ENCODE measurements around the gene RBM42.
"Not testable (repeated sequence)": the region's sequence is repeated elsewhere in the genome, so short reads cannot be mapped to it uniquely, and the experiment has no call there.

The RBM42 gene, protein sequence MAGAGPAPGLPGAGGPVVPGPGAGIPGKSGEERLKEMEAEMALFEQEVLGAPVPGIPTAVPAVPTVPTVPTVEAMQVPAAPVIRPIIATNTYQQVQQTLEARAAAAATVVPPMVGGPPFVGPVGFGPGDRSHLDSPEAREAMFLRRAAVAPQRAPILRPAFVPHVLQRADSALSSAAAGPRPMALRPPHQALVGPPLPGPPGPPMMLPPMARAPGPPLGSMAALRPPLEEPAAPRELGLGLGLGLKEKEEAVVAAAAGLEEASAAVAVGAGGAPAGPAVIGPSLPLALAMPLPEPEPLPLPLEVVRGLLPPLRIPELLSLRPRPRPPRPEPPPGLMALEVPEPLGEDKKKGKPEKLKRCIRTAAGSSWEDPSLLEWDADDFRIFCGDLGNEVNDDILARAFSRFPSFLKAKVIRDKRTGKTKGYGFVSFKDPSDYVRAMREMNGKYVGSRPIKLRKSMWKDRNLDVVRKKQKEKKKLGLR

DNA sequence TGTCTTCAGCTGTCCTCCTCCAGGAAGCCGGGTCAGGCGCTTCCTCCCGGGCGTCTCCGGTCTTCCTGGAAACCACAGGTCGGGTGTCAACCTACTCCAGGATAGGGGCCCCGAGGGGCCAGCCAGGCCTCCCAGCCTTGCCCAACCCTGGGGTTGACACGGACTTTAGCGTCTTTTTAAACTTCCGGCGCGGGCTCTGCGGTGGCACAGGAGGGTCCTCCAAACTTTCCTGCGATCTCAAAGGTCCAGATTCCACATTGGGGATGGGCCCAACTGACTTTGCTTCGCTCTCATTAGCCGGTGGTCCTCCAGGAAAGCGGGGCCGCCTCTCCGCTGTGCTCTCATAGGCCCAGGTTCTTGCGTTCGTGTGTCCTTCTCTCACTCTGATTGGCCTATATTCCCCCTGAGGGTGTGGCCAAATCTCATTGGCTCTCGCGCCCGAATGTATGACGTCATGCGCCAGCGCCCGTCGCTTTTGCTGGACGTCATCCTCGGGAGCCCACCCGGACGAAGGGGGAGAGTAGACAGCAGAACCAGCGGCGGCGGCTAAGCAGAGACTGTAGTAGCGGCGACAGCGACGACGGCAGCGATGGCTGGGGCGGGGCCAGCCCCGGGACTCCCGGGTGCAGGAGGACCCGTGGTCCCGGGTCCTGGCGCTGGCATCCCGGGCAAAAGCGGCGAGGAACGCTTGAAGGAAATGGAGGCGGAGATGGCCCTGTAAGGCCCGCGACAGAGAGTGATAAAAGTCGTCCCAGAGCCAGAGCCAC is at the start of gene RBM42:
TSS of gene RBM42 (plus strand) at position 472 of the 767 bp plus-strand sequence. CDS start at position 590, 118 bp downstream.
- DNase-seq (peak; percentile 98), ATAC-seq (peak; percentile 100)

DNA sequence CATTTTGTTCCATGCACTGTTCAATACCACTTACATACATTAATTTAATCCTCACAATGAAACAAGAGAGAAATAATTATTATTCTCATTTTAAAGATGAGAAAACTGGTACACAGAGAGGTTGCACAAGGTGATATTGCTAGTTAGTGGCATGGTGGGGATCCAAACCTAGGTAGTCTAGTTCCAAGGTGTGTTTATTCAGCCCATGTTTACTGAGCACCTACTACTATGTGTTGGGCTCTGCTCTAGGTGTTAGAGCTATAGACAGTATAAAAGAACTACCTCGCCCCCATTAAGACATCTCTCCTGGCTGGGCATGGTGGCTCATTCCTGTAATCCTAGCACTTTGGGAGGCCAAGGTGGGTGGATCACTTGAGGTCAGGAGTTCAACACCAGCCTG is 46.1 kb upstream of the RBM42 start:
- ATAC-seq (no peak), DNase-seq (no peak)

DNA sequence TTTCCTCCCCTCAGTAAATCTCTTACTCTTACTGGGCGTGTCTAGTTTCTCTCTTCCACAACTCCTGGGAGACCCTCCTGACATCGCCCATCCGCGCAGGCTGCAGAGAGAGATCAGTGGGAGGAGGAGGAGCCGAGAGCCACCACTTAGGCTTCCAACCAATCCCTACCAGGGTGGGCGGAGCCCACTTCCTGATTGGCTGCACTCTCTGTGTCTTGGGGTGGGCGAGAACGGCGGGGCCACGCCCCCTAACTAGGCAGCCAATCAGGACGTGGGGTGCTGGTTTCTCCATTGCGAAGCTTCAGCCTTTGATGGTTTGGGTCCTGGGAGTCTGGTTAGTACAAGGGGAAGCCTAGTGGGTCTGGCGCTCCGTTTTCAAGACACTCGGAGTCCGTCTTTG is 43.0 kb upstream of the RBM42 start, which contains the start of gene PMIS2:
TSS of gene PMIS2 (plus strand) at position 326 of the 400 bp plus-strand sequence. CDS start 87 bp downstream, outside the sequence.
- ATAC-seq: no peak

DNA sequence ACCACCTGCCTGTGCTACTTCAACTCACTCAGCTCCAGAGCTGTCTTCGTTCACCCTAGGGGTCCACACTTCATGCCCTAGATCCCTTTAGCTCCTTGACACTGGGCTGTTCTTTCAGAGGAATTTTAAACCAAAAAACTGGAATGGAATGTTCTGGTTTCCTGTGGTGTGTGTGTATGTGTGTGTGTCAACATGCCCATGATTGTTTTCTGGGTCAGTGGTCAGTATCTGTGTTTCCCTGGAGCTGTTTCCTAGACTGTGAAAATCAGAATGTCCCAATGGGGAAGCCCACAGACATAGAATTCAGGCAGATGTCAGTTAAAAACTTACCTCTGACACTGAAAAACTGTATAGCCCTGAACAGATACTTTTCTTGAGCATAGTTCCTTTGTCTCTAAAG is 41.5 kb upstream of the RBM42 start:
- no peak for DNase-seq
- no peak for ATAC-seq

More for the DNA sequence above, 43.0 kb upstream of the RBM42 start, which contains the start of gene PMIS2:
- DNase-seq: peak; percentile 28

DNA sequence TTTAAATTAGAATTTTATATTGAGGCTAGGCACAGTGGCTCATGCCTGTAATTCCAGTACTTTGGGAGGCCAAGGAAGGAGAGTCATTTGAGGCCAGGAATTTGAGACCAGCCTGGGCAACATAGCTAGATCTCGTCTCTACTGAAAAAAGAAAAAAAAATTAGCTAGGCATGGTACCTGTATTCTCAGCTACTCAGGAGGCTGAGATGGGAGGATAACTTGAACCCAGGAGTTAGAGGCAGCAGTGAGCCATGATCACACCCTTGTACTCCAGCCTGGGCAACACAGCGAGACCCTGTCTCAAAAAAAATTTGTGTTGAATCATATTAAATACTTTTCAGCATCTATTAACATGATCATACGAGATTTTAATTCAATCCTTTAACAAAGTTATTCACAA is 38.0 kb upstream of the RBM42 start:
- ATAC-seq: no peak
- DNase-seq: no peak

DNA sequence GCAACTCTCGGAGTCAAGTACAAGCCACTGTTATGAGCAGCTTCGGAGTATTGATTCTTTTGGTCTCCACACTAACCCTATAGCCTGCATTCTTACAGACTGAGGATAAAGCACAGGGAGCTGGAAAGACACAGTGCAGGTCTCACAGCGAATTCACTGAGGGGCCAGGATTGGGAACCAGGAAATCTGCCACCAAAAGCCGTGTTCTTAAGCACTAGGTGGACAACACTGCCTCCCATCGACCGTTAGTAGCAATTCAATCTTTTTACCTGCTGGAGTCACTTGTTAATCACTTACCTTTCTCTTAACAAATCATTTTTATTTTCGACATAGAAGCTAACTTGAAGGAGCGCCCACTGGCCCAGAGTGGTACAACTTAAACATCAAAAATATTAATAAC is 36.6 kb upstream of the RBM42 start:
- ATAC-seq (no peak), DNase-seq (no peak)

DNA sequence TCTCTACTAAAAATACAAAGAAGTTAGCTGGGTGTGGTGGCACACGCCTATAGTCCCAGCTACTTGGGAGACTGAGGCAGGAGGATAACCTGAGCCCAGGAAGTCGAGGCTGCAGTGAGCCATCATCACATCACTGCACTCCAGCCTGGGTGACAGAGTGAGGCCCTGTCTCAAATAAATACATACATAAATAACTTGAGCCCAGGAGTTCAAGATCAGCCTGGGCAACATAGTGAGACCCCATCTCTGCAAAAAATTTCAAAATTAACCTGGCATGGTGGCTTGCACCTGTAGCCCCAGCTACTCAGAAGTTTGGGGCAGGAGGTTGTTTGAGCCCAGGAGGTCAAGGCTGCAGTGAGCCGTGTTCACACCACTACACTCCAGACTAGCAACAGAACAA is 33.8 kb upstream of the RBM42 start:
- not testable (repeated sequence) for DNase-seq, ATAC-seq

DNA sequence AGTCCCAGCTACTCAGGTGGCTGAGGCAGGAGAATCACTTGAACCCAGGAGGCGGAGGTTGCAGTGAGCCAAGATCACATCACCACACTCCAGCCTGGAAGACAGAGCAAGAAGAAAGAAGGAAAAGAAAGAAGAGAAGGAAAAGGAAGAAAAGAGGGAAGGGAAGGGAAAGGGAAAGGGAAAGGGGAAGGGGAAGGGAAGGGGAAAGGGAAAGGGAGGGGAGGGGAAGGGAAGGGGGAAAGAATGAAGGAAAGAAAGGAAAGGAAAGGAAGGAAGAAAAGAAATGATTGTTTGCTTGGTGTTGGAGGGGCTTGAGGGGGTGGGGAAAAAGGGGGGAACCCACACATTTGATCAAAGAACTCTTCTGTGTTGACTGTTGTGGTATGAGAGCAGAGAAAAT is 32.9 kb upstream of the RBM42 start:
- no peak for DNase-seq
- no peak for ATAC-seq

DNA sequence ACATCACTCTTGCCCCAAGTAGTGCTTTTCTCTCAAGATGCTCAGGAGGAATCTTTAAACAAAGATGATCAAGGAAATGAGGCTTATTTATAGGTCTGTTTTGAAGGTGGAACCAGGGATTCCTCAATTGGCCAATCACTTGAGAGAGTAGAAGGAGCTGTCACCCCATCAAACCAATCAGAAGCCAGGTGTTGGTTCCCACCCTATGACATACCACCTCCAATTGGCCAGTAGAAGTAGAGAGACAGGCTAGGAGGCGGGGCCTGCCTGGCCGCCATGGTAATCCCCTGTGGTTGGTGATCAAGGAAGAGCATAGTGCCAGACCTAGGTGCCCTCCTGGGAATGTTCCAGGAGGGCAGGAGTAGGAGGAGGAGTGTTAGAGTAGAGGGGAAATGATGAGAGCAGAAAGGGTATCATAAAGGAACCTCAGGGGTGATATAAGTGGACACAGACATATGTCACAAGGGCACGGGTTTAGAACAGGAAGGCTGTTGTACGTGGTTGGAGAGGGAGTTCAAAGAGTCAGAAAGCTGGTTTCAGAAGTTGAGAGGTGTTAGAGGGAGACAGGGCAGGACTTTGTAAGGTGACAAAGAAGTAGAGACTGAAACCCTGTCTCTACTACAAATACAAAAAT is 32.4 kb upstream of the RBM42 start:
- DNase-seq (peak; percentile 27), ATAC-seq (peak; percentile 71)

DNA sequence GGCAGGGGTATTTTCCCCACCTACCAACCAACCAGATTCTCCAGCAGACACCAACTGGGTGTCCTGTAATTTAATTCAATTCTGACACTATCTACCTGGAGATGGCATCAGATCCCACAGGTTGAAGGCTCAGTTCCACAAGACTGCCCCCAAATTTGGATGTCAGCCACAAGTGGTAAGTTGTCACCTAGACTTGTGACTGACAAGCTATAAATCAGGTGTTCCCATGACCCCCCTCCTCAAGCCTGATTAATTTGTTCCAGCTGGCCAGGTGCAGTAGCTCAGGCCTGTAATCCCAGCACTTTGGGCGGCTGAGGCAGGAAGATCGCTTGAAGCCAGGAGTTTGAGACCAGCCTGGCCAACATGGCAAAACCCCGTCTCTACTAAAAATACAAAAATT is 26.9 kb upstream of the RBM42 start:
- DNase-seq (no peak), ATAC-seq (no peak)

DNA sequence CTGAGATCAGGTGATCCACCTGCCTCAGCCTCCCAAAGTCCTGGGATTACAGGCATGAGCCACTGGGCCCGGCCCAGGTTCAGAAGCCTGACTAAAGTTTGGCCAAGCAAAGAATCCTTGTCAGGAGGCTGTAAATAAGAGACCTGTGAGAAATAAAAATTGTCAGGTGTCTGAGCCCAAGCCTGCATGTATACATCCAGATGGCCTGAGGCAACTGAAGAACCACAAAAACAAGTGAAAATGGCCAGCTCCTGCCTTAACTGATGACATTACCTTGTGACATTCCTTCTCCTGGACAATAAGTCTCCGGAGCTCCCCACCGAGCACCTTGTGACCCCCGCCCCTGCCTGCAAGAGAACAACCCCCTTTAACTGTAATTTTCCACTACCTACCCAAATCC is 24.4 kb upstream of the RBM42 start:
- not testable (repeated sequence) for ATAC-seq

DNA sequence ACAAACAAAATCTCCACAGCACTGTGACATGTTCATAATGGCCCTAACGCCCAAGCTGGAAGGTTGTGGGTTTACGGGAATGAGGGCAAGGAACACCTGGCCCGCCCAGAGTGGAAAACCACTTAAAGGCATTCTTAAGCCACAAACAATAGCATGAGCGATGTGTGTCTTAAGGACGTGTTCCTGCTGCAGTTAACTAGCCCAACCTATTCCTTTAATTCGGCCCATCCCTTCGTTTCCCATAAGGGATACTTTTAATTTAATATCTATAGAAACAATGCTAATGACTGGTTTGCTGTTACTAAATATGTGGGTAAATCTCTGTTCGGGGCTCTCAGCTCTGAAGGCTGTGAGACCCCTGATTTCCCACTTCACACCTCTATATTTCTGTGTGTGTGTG is 21.7 kb upstream of the RBM42 start:
- DNase-seq, ATAC-seq: not testable (repeated sequence)

More for the DNA sequence above, 24.4 kb upstream of the RBM42 start:
- DNase-seq: not testable (repeated sequence)

DNA sequence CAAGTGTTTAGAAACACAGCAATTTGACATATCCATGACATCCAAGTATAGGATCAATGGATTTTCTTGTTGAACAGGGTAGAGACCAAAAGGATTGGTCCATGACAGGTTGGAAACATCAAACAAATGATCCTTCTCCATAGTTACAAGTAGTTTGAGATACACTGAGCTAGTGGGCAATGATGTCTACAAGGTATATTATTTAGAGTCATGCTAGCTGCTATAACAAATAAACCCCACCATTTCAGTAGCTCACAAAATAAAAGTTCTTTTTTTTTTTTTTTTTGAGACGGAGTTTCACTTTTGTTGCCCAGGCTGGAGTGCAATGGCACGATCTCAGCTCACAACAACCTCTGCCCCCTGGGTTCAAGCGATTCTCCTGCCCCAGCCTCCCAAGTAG is 21.2 kb upstream of the RBM42 start:
- ATAC-seq (no peak), DNase-seq (no peak)

DNA sequence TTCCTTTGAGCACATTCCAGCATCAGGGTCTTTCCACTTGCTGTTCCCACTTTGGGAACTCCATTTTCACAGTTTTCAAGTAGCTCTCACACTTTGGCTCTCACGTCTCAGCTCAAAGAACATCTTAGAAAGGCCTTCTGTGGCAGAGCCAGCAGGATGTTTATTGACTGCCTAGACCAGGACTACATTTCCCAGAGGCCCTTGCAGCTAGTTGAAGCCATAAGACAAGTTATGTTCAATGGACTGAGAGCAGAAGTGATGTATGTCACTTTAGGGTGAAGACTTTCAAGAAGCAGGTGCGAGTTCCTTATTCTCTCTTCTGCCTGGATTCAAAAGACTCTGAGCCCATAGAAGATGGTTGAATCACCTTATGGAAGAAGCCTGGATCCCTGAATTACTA is 20.6 kb upstream of the RBM42 start:
- no peak for DNase-seq
- no peak for ATAC-seq

DNA sequence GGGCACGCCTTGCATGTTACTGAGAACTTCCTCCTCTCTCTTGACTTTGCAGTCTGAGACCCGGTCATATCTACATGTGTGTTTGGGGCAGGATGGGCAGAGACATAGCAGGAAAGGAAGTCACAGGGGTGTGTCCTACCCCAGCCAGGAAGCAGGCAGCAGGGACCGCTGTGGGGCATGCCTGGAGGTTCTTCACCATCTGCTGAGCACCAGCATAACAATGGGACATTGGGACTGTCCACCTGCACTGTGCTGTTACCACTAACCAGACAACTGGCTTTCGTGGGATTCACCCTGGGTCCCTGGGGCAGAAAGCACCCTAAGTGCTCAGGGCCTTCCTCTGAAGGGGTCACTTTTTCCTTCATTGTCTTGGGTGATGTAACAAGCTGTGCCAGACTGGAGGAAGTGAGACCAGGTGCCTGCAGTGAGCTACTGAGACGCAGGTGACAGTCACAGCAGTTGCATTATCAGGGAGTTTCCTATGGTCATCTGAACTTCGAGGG is 18.9 kb upstream of the RBM42 start:
- DNase-seq (no peak), ATAC-seq (no peak)

DNA sequence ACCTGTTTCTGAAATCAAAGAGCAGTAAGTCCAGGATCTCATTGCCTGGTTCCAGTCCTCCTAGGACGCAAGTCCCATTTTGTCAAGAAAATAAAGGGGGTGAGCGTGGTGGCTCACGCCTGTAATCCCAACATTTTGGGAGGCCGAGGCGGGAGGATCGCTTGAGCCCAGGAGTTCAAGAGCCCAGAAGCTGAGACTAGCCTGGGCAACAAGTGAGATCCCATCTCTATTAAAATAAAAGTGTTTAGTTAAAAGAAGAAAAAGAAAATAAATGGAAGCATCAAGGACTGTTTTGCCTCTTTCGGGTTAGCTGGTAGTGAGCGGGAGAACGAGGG is 16.6 kb upstream of the RBM42 start:
- ATAC-seq (no peak), DNase-seq (no peak)

DNA sequence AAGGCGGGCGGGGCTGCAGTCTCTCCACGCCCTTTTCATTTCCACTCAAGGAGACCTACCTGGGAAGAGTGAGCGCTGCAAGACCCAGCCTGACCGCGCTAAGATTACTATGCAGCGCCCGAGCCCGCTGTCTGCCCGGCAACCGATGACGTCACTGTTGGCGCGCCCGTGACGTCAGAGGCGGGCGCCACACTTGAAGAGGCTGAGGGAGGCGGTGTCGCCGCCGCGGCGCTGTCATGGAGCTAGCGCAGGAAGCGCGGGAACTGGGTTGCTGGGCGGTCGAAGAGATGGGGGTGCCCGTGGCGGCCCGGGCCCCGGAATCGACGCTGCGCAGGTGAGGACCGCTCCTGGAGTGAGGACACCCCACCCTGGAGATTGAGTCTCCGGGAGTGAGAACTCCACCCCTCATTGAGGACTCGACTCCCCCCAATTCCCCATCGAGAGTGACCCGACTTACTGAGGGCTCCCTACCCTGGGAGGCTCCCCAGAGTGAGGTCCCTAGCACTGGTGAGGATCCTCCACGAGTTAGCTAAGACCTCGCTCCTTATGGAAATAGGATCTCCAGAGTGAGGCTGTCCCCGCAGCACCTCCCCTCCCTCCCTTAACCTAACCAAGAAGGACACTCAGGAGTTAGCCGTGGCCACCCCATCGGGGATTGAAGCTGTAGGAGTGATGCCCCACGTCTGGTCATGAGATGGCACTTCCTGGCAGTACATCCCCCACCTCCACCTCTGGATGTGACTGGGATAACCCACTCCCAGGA is 16.1 kb upstream of the RBM42 start, which contains the start of gene HAUS5:
TSS of gene HAUS5 (plus strand) at position 177 of the 763 bp plus-strand sequence. CDS start at position 237, 60 bp downstream.
- DNase-seq (peak; percentile 96), ATAC-seq (peak; percentile 93)

DNA sequence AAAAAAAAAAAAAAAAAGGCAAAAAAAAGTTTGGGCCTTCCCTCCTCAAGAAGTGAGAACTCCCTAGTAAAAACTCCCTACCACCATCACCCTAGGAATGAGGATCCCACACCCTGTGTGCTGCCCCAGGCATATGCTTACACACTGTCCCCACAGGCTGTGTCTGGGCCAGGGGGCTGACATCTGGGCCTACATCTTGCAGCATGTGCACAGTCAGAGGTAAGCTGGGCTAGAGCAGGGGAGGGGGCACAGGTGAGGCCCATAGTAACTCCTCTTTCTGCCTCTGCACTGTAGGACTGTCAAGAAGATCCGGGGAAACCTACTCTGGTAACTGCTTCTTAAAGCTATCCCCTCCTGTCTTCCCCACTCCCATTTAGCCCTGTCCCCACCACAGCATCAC is 15.3 kb upstream of the RBM42 start:
- ATAC-seq (no peak), DNase-seq (no peak)

DNA sequence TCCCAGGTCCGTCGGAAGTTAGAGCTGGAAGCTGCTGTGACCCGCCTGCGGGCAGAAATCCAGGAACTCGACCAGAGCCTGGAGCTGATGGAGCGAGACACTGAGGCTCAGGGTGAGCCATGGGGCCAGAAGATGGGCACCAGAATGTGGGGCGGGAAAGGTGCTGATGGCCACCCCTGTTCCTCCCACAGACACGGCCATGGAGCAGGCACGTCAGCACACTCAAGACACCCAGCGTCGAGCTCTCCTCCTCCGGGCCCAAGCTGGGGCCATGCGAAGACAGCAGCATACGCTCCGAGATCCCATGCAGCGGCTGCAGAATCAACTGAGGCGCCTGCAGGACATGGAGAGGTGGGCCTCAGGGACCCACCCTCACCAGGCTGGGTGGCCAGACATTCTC is 13.8 kb upstream of the RBM42 start:
- ATAC-seq (no peak), DNase-seq (no peak)

DNA sequence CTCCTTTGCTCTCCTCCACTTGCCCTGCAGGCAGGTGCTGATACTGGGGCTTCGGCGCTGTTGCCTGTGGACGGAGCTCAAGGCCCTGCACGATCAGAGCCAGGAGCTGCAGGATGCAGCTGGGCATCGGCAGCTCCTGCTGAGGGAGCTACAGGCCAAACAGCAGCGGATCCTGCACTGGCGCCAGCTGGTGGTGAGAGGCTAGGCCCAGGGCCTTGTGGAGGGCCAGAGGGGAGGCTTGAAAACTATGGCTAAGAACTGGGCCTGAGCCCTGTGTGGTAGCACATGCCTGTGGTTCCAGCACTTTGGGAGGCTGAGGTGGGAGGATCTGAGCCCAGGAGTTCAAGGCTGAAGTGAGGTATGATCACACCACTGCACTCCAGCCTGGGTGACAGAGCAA is 10.0 kb upstream of the RBM42 start:
- DNase-seq (no peak), ATAC-seq (no peak)

DNA sequence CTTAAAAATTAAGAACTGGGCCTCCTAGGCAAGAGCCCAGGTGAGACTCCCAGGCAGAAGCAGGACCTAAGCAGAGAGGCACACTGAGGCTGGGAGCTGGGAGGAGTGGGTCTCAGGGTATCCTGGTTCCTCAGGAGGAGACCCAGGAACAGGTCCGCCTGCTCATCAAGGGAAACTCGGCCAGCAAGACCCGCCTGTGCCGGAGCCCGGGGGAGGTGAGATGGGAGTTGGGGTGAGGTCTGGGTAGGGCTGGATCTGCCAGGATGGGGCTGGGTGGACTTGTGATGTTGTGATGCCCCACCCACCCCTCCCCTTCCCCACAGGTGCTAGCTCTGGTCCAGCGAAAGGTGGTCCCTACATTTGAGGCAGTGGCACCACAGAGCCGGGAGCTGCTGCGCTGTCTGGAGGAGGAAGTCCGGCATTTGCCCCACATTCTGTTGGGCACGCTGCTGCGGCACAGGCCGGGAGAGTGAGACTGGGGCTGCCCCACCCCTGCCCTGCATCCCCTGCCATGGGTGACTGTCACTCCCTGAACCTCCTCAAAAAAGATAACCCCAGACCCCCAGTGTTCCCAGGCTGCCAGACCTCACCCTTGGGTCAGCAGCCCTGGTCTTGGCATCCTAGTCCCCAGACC is 9.4 kb upstream of the RBM42 start:
- ATAC-seq: no peak

More for the DNA sequence above, 9.4 kb upstream of the RBM42 start:
- no peak for DNase-seq
